ENCODE data around the gene SERPINE1. TPM values are rescaled to one million over a fixed set of nuclear protein-coding genes. Genes with fewer than 3 reads are reported as not detected.

Gene SERPINE1
- total and polyA plus RNA-seq, 2 of the 8 experiments (the other 6 are each of a cell fraction or from before 2014, with no cell fraction given), result 3.7 to 5.6 TPM

GRCh38 chr7:101093906-101094305, 33.0 kb upstream of the SERPINE1 start:
- H2AK5ac ChIP-seq (ENCODE audit: low read depth, low read length), result no peak overlapping the region

More at GRCh38 chr7:101093906-101094305, 33.0 kb upstream of the SERPINE1 start:
- no peak overlapping the region for H3K56ac ChIP-seq (replicated peaks; ENCODE audit: insufficient read length, low read depth, low read length)
- H3K36me3 ChIP-seq (ENCODE audit: control insufficient read depth in 2 of 4, insufficient read depth in 4 of 4, low read length in 3 of 4), result peaks cover 0 to 5% (median 1%) of the 10 kb centered on the region in 4 experiments; a peak in 4 of 8 replicates
- ChIA-PET POLR2A (ENCODE audit: partially characterized antibody) (interaction anchor here (1.5 kb wide), 1 partner anchor 9 kb away, joined by 8 read pairs; the partner anchor contains the start of gene TRIM56), CTCF (ENCODE audit: partially characterized antibody) (interaction anchor here (1.1 to 2.5 kb wide), 4 partner anchors 34 to 150 kb away, joined by 3 to 17 read pairs (median 4); no protein-coding TSS in a partner anchor)
- no peaks in the 10 kb centered on the region for H4K20me1 ChIP-seq (replicated peaks in 1 of 2; ENCODE audit: control insufficient read depth in 1 of 2, insufficient read depth in 2 of 2, low read length in 2 of 2)
- H4K5ac ChIP-seq (ENCODE audit: insufficient read length, low read depth, low read length), result no peak overlapping the region
- no peaks in the 10 kb centered on the region for H3K27me3 ChIP-seq (replicated peaks in 1 of 4; ENCODE audit: control insufficient read depth in 3 of 4, extremely low read depth in 1 of 4, insufficient read depth in 3 of 4, low read length in 3 of 4)
- H2BK120ac ChIP-seq (replicated peaks; ENCODE audit: low read depth, low read length), result no peak overlapping the region
- no peak overlapping the region for H3K4me2 ChIP-seq (ENCODE audit: insufficient read depth in 1 of 2, low read depth in 2 of 2, low read length in 2 of 2)
- H3K4me1 ChIP-seq (replicated peaks in 1 of 4; ENCODE audit: control insufficient read depth in 3 of 4, insufficient read depth in 4 of 4, low read length in 3 of 4), result no peaks in the 10 kb centered on the region; a peak in 1 of 7 replicates
- no peak overlapping the region for H3K27ac ChIP-seq (ENCODE audit: low read depth, low read length)
- no peak overlapping the region for H3K23ac ChIP-seq (ENCODE audit: insufficient read length)
- H3K79me1 ChIP-seq (ENCODE audit: low read depth, low read length), result peaks cover 2% of the 10 kb centered on the region
- H3K4ac ChIP-seq (replicated peaks; ENCODE audit: insufficient read length, low read depth, low read length), result no peak overlapping the region
- no peak overlapping the region for H4K8ac ChIP-seq (ENCODE audit: extremely low read depth, insufficient read depth, low read length)
- no peak overlapping the region for H3K4me3 ChIP-seq (ENCODE audit: extremely low read depth in 1 of 4, insufficient read depth in 2 of 4, low read depth in 3 of 4, low read length in 4 of 4)
- H4K91ac ChIP-seq (replicated peaks; ENCODE audit: insufficient read length, low read length), result no peak overlapping the region
- H2BK5ac ChIP-seq (ENCODE audit: low read depth, low read length), result no peak overlapping the region
- H3K18ac ChIP-seq (ENCODE audit: extremely low read depth, low read length), result no peak overlapping the region
- H3K9me3 ChIP-seq (ENCODE audit: insufficient read depth in 2 of 2, low read depth in 1 of 2, low read length in 1 of 2), result peaks cover 0 to 6% of the 10 kb centered on the region in 2 experiments; a peak in 1 of 4 replicates
- TF ChIP-seq POU5F1 (IDR thresholded peaks at IDR 0.05; ENCODE audit: low read depth, low read length) (no peak), SP2 (IDR thresholded peaks at IDR 0.05; ENCODE audit: low read length) (no peak), JUND (IDR thresholded peaks at IDR 0.05; ENCODE audit: low read length) (no peak), TCF12 (IDR thresholded peaks at IDR 0.05; ENCODE audit: low read depth, low read length) (no peak), HDAC2 (IDR thresholded peaks at IDR 0.05; ENCODE audit: borderline replicate concordance in 1 of 2, low read depth in 2 of 2, low read length in 2 of 2) (no peak), POLR2AphosphoS5 (IDR thresholded peaks at IDR 0.05; ENCODE audit: low read depth, low read length) (no peak), SIN3A (conservative IDR thresholded peaks at IDR 0.05 in 1 of 2, IDR thresholded peaks at IDR 0.05 in 1 of 2; ENCODE audit: low read depth in 1 of 2, low read length in 2 of 2) (no peak), GABPA (IDR thresholded peaks at IDR 0.05; ENCODE audit: borderline replicate concordance, insufficient read depth, low read length) (no peak), RFX5 (IDR thresholded peaks at IDR 0.05; ENCODE audit: borderline replicate concordance, low read depth, low read length) (no peak), FOSL1 (IDR thresholded peaks at IDR 0.05; ENCODE audit: insufficient read depth, low read depth, low read length) (no peak)
- no peak for FAIRE-seq
- no peak overlapping the region for H2BK20ac ChIP-seq (ENCODE audit: low read length)
- no peak overlapping the region for H2BK15ac ChIP-seq (ENCODE audit: low read length)
- H3K79me2 ChIP-seq (ENCODE audit: control insufficient read depth in 1 of 2, insufficient read depth in 2 of 2, low read length in 2 of 2), result no peaks in the 10 kb centered on the region
- no peaks in the 10 kb centered on the region for H3K23me2 ChIP-seq (ENCODE audit: low read depth, low read length)
- 93% methylated on average over 4 of the region's 4 CpGs; no CpG with 5 or more reads in 1 of the 2 experiments for WGBS, 2 experiments (ENCODE audit: extremely low coverage in 1 of 2, insufficient coverage in 1 of 2, insufficient read length in 1 of 2, insufficient replicate concordance in 2 of 2, low coverage in 1 of 2, low lambda C conversion rate in 2 of 2, missing lambda C conversion rate in 1 of 2)
- H3K14ac ChIP-seq (ENCODE audit: insufficient read length), result no peak overlapping the region
- DNase-seq (ENCODE audit: low read depth in 1 of 2, low spot score in 2 of 2), result no peak
- H3K9ac ChIP-seq (replicated peaks in 1 of 4; ENCODE audit: extremely low read depth in 1 of 4, low read depth in 3 of 4, low read length in 3 of 4), result no peak overlapping the region
- H2BK12ac ChIP-seq (ENCODE audit: low read depth, low read length), result no peak overlapping the region
- H2AFZ ChIP-seq (ENCODE audit: low read length), result no peak overlapping the region

Data from H1 (cell line).